Measurements from ENCODE around the gene SHANK3.

- no peak for TF ChIP-seq REST (IDR thresholded peaks at IDR 0.05)
- TF ChIP-seq CTCF (IDR thresholded peaks at IDR 0.05; ENCODE audit: low read depth, low read length, missing input control), result no peak
- no peak for TF ChIP-seq YY1 (IDR thresholded peaks at IDR 0.05)
- TF ChIP-seq HNF4G (IDR thresholded peaks at IDR 0.05), result no peak
- no peak for TF ChIP-seq SP1 (IDR thresholded peaks at IDR 0.05)
- no peak for TF ChIP-seq ATF3 (IDR thresholded peaks at IDR 0.05)
- no peak for TF ChIP-seq MAX (IDR thresholded peaks at IDR 0.05)
- TF ChIP-seq HNF4A (conservative IDR thresholded peaks at IDR 0.05), result no peak
Measured at GRCh38 chr22:50673231-50674129, 857 bp downstream of the SHANK3 start.

Data from liver (tissue), 3 donors.